GM18505 (cell line): Measurements from ENCODE around the gene MORN3.
"Not testable (repeated sequence)": the region's sequence is repeated elsewhere in the genome, so short reads cannot be mapped to it uniquely, and the experiment has no call there.

Experiments
- ATAC-seq: cut with Tn5 transposase; IDR thresholded peaks from one replicate; pipeline ENCODE4 v1.9.1; 2021; ENCODE audit not compliant: unreplicated experiment
- POLR2A ChIP-seq: IDR thresholded peaks from 4 replicates; pipeline ENCODE4 v1.6.1; 2011; ENCODE audit warnings: borderline replicate concordance; ENCODE audit not compliant: insufficient read depth, insufficient read length; ENCODE audit errors: extremely low read depth

Gene MORN3, protein sequence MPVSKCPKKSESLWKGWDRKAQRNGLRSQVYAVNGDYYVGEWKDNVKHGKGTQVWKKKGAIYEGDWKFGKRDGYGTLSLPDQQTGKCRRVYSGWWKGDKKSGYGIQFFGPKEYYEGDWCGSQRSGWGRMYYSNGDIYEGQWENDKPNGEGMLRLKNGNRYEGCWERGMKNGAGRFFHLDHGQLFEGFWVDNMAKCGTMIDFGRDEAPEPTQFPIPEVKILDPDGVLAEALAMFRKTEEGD

DNA sequence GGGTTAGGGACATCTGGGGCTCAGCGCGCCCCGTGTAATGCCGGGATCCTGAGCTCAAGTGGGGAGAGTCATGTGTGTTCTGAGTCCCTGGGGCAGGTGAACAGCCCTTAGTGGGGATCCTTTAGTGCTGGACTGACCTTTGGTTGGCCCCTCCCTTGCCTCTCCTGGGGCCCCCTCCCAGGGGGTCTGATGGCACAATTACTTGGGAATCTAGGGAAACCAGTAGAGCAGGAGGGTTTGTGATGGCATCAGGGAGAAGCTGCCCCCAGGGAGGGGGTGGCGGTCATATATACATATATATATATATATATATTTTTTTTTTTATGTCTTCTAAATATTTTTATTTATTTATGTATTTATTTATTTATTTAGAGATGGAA is at the start of gene MORN3:
Gene MORN3 (minus strand): TSS at position 134 of the 380 bp plus-strand sequence. CDS start 171 bp downstream, outside the sequence.
- ATAC-seq: no peak
- TF ChIP-seq POLR2A: no peak

DNA sequence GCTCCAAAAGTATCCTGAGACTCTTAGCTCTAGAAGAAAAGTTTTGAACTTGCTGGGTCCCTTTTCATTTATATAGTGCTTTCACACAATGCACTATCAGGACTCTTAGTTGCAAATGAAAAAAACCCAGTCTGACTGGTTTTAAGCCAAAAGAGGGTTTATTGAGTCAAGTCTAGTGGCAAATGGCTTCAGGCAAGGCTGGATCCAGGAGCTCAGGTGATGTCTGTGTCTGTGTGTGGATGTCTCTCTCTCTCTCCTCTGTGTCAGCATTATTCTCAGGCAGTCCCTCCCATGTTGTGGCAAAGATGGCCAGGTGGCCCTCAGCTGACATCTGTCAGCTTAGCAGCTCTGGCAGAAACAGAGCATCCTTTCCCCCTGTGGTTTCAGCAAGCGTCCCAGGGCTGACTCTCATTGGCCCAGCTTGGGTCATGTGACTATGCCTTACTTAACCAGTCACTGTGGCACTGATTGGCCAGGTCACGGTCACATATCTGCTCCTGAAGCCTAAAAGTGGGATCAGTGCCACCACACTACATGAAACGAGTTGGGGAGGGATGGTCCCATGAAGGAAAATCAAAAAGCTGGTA is 49.3 kb upstream of the MORN3 start:
- no peak for ATAC-seq
- no peak for TF ChIP-seq POLR2A

DNA sequence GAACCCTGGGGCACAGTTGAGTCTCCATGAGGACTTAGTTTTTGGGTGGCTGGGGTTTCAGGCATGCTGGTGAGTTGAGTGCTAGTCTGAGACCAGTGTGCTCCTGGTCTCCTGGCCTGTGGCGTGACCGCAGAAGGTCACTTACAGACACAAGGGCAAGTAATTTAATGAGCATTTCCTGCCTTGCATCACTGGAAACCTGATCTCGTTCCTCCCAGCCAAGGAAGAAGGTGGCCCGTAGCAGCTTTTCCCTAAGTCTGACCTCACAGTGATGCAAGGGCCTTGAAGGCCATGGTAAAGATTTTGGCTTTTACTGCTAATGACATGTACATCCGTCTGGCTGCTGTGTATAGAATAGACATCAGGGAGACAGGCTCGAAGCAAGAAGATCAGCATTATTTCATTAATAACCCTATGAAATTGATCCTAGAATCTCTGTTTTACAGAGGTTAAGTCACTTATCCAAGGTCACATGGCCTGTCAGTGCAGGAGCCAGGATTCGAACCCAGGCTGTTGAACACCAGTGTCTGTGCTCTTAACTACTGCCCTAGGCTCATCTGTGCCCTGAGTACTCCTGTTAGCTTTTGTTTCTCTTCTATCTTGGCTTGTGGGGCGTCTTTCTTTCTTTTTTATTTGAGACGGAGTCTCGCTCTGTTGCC is 47.7 kb upstream of the MORN3 start:
- no peak for TF ChIP-seq POLR2A
- ATAC-seq: no peak

DNA sequence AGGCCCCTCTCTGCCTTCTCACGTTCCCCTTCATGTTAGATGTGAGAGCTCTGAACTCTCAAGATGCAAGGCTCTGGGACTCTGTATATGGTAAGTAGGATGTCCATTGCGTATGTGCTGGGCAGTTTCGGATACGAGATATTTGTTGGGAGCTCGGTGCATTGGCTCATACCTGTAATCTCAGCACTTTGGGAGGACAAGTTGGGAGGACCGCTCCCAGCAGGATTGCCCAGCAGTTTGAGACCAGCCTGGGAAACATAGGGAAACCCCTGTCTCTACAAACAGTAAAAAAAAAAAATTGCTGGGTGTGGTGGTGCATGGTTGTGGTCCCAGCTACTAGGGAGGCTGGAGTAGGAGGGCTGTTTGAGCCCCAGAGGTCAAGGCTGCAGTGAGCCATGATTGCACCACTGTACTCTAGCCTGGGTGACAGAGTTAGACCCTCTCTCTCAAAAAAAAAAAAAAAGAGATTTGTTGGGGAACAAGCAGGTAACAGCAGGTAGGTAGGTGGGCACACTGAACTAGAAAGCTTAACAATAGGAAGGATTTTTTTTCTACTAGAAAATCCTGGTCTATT is 46.5 kb upstream of the MORN3 start:
- TF ChIP-seq POLR2A: no peak
- ATAC-seq: no peak

DNA sequence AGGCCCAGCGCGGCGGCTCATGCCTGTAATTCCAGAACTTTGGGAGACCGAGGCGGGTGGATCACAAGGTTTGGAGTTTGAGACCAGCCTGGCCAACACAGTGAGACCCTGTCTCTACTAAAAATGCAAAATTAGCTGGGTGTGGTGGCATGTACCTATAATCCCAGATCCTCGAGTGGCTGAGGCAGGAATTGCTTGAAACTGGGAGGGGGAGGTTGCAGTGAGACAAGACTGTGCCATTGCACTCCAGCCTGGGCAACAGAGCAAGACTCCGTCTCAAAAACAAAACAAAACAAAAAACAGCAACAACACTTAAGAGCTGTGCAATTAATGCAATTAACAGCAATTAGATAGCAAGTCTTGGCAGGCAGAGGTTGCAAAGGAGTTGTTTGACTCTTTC is 45.6 kb upstream of the MORN3 start:
- ATAC-seq: not testable (repeated sequence)

GRCh38 chr12:121713793-121714192 is 44.3 kb upstream of the MORN3 start:
- ATAC-seq: no peak
- TF ChIP-seq POLR2A: no peak

- ATAC-seq: peak; percentile 2
- no peak for TF ChIP-seq POLR2A
Observed at GRCh38 chr12:121713257-121713777, 43.9 kb upstream of the MORN3 start.

GRCh38 chr12:121712461-121713256 is 43.2 kb upstream of the MORN3 start, which contains the start of gene TMEM120B:
TSS of gene TMEM120B (plus strand) at chr12:121712752. CDS start at chr12:121712896, 144 bp downstream.
- peak; percentile 87 for TF ChIP-seq POLR2A
- ATAC-seq: peak; percentile 75

- no peak for TF ChIP-seq POLR2A
- peak; percentile 27 for ATAC-seq
Observed at GRCh38 chr12:121712190-121712460, 42.7 kb upstream of the MORN3 start.

GRCh38 chr12:121711361-121712189 is 42.1 kb upstream of the MORN3 start:
- no peak for TF ChIP-seq POLR2A
- no peak for ATAC-seq

DNA sequence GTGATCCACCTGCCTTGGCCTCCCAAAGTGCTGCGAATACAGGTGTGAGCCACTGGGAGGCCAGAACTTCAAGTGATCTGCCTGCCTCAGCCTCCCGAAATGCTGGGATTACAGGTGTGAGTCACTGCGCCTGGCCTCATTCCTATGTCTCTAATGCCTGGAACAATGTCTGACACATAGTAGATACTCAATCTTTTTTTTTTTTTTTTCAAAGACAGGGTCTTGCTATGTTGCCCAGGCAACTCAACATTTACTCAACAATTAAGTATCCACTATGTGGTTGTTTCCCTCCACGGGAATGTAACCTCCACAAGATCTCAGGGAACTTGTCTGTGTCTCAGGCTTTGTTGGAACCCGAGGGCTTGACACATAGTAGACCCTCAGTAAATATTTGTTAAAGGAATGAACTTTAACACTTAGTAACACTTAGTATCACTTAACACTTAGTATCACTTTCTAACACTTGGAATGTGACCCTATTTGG is 40.1 kb upstream of the MORN3 start:
- no peak for TF ChIP-seq POLR2A
- ATAC-seq: no peak

DNA sequence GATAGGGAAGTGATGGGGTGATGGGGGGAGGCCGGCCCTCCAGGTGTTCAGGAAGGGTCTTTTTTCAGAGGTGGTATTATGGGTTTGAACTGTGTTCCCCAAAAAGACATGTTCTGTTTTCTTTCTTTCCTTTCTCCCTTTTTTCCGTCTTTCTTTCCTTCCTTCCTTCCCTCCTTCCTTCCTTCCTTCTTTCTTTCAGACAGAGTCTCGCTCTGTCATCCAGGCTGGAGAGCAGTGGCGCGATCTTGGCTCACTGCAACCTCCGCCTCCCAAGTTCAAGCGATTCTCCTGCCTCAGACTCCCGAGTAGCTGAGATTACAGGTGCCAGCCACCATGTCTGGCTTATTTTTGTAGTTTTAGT is 39.6 kb upstream of the MORN3 start:
- not testable (repeated sequence) for ATAC-seq
